GM12874 (cell line): ENCODE results near the gene CDR2L.

Experiments used
- CTCF ChIP-seq: IDR thresholded peaks from 2 replicates; pipeline ENCODE4 v1.5.1; 2011; ENCODE audit warnings: low read depth, mild to moderate bottlenecking, control low read depth, low read length, moderate library complexity; ENCODE audit not compliant: insufficient read depth

The CDR2L gene

GRCh38 chr17:75048249-75048878 is 60.9 kb downstream of the CDR2L start:
- TF ChIP-seq CTCF: no peak

- TF ChIP-seq CTCF: no peak
Observed at GRCh38 chr17:75049057-75049456, 61.6 kb downstream of the CDR2L start.

- no peak for TF ChIP-seq CTCF
Observed at GRCh38 chr17:75049706-75050105, 62.3 kb downstream of the CDR2L start.

- no peak for TF ChIP-seq CTCF
Observed at GRCh38 chr17:75051941-75052340, 64.5 kb downstream of the CDR2L start.
